ENCODE results near the gene AFF2. TPM values are rescaled to one million over a fixed set of nuclear protein-coding genes. Genes with fewer than 3 reads are reported as not detected.

The AFF2 gene
- total RNA-seq, 1 donor from 2014 or later = under 0.01 TPM

DNA sequence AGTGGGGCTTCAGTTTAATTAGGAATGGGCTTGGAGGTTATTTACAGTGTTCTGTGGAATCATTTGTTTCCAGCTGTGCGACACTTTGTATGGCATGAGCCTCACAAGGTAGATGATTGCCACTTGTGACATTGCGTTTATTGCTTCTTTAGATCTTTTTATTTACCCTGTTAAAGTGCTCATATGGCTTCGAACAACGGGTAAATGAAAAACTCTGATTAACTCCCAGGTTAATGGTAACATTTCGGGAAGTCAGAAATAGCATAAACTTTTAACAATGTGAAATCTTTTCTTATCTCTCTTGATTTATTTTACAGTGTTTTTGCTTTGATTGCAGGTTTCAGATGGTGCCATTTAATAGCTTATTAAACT, 510.4 kb downstream of the AFF2 start:
- no peak for DNase-seq (ENCODE audit: low read depth)
- no peak for FAIRE-seq
- H3K27me3 ChIP-seq (ENCODE audit: control insufficient read depth, insufficient read depth, low read length) = no peaks in the 10 kb centered on the region
- H3K4me3 ChIP-seq (ENCODE audit: low read depth, low read length) = no peak overlapping the region
- TF ChIP-seq CTCF (IDR thresholded peaks at IDR 0.05; ENCODE audit: insufficient read depth, low read length, severe bottlenecking) = no peak
- H3K36me3 ChIP-seq (ENCODE audit: control insufficient read depth, insufficient read depth, low read length) = no peaks in the 10 kb centered on the region

DNA sequence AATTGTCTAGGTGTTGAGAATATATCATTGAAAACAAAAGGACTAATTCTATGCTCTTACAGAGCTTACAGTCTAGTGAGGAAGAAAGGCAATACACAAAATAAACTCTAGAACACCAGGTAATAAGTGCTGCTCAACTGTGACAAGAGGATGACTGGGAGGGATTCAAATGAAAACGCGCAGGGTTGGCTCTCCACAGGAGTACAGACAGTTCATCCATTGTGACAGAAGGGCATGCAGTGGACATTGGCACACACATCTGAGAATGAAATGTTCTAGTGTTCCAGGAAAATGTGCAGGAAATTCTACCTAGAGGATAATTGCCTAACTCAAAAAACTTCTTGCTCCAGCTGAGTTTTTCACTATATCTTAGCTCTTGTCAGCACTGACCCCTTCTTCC, 512.7 kb downstream of the AFF2 start:
- no peak for TF ChIP-seq CTCF (IDR thresholded peaks at IDR 0.05; ENCODE audit: insufficient read depth, low read length, severe bottlenecking)
- DNase-seq (ENCODE audit: low read depth) (no peak), FAIRE-seq (no peak)
- no peaks in the 10 kb centered on the region for H3K27me3 ChIP-seq (ENCODE audit: control insufficient read depth, insufficient read depth, low read length)
- no peak overlapping the region for H3K4me3 ChIP-seq (ENCODE audit: low read depth, low read length)
- H3K36me3 ChIP-seq (ENCODE audit: control insufficient read depth, insufficient read depth, low read length) = no peaks in the 10 kb centered on the region

GRCh38 chrX:149021159-149021558, 520.7 kb downstream of the AFF2 start:
- DNase-seq (ENCODE audit: low read depth) (no peak), FAIRE-seq (no peak)
- no peaks in the 10 kb centered on the region for H3K36me3 ChIP-seq (ENCODE audit: control insufficient read depth, insufficient read depth, low read length)
- no peak for TF ChIP-seq CTCF (IDR thresholded peaks at IDR 0.05; ENCODE audit: insufficient read depth, low read length, severe bottlenecking)
- H3K27me3 ChIP-seq (ENCODE audit: control insufficient read depth, insufficient read depth, low read length) = no peaks in the 10 kb centered on the region
- H3K4me3 ChIP-seq (ENCODE audit: low read depth, low read length) = no peak overlapping the region

DNA sequence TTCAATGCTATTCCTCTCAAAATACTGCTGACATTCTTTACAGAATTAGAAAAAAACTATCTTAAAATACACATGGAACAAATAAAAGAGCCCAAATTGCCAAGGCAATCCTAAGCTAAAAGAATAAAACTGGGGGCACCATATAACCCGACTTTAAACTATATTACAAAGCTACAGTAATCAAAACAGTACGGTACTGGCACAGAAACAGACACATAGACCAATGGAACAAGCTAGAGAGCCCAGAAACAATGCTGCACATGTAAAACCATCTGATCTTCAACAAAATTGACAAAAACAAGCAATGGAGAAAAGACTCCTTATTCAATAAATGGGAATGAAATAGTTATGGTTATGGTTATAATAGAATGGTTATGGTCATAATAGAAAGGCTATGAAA, 522.1 kb downstream of the AFF2 start:
- Histone ChIP-seq H3K36me3 (ENCODE audit: control insufficient read depth, insufficient read depth, low read length) (no peaks in the 10 kb centered on the region), H3K4me3 (ENCODE audit: low read depth, low read length) (no peak overlapping the region), H3K27me3 (ENCODE audit: control insufficient read depth, insufficient read depth, low read length) (no peaks in the 10 kb centered on the region)
- no peak for TF ChIP-seq CTCF (IDR thresholded peaks at IDR 0.05; ENCODE audit: insufficient read depth, low read length, severe bottlenecking)
- DNase-seq (ENCODE audit: low read depth) (no peak), FAIRE-seq (no peak)

DNA sequence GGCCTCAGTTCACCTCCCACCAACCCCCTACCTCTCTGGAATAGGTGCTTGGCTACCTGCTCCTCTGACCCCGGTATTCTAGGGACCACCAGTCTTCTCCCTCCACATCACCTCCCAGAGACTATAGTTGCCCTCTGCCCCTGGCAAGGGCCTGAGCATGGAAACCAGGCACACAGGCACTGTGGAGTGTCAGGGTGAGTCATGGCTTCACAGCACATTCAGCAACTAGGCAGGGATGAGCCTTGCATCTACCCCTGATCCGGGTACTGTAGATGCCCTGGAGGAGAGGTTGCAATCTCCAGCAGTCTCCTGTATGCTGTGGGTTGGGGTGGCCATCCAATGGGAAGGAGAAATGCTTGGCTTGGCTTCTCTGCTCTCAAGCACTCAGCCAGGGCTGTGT, 532.0 kb downstream of the AFF2 start:
- Histone ChIP-seq H3K27me3 (ENCODE audit: control insufficient read depth, insufficient read depth, low read length) (no peaks in the 10 kb centered on the region), H3K36me3 (ENCODE audit: control insufficient read depth, insufficient read depth, low read length) (no peaks in the 10 kb centered on the region), H3K4me3 (ENCODE audit: low read depth, low read length) (no peak overlapping the region)
- FAIRE-seq = no peak
- TF ChIP-seq CTCF (IDR thresholded peaks at IDR 0.05; ENCODE audit: insufficient read depth, low read length, severe bottlenecking) = no peak
- DNase-seq (ENCODE audit: low read depth) = peak; percentile 3

GRCh38 chrX:149036086-149036485, 535.7 kb downstream of the AFF2 start:
- Histone ChIP-seq H3K27me3 (ENCODE audit: control insufficient read depth, insufficient read depth, low read length) (no peaks in the 10 kb centered on the region), H3K4me3 (ENCODE audit: low read depth, low read length) (no peak overlapping the region), H3K36me3 (ENCODE audit: control insufficient read depth, insufficient read depth, low read length) (no peaks in the 10 kb centered on the region)
- DNase-seq (ENCODE audit: low read depth) = no peak
- no peak for TF ChIP-seq CTCF (IDR thresholded peaks at IDR 0.05; ENCODE audit: insufficient read depth, low read length, severe bottlenecking)
- FAIRE-seq = no peak
